HG02571 (cell line): Measurements from ENCODE around the gene OTOP1.
"Not testable (repeated sequence)": the region's sequence is repeated elsewhere in the genome, so short reads cannot be mapped to it uniquely, and the experiment has no call there.

ENCODE experiments used
- ATAC-seq: cut with Tn5 transposase; IDR thresholded peaks from one replicate; pipeline ENCODE4 v1.9.1; 2021; ENCODE audit warnings: mild to moderate bottlenecking, moderate library complexity; ENCODE audit not compliant: unreplicated experiment

Gene OTOP1

DNA sequence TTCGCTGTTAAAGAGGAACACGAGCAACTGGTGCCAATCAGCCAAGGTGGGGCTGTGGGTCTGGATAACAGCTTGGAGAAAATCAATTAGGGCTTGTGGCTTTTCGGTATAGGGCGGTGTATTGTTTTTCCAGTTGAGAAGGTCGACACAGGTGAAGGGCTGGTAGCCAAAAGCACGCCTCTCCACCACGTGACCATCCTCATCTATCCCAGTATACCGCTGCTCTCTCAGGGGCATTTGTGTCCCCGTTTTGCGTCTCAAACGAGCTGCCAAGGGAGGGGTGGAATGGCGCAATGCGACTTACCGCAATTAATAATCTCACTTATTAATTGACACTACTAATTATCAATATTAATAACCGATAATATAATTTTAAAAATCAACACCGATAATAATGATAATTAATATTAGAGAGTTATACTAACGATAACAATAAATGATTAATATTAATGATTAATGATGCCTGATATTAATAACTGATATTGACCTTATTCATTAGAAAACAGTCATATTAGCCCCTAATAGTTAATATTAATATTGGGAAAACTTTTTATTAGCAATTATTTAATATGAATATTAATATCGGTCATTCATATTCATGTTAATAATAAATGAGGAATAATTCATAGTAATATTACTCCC, 62.1 kb downstream of the OTOP1 start:
- not testable (repeated sequence) for ATAC-seq

- ATAC-seq, result not testable (repeated sequence)
Observed at GRCh38 chr4:4162186-4162585, 64.5 kb downstream of the OTOP1 start.

- ATAC-seq, result not testable (repeated sequence)
Observed at GRCh38 chr4:4160956-4161665, 65.6 kb downstream of the OTOP1 start.

- ATAC-seq, result not testable (repeated sequence)
Observed at GRCh38 chr4:4145622-4146021, 81.1 kb downstream of the OTOP1 start.

DNA sequence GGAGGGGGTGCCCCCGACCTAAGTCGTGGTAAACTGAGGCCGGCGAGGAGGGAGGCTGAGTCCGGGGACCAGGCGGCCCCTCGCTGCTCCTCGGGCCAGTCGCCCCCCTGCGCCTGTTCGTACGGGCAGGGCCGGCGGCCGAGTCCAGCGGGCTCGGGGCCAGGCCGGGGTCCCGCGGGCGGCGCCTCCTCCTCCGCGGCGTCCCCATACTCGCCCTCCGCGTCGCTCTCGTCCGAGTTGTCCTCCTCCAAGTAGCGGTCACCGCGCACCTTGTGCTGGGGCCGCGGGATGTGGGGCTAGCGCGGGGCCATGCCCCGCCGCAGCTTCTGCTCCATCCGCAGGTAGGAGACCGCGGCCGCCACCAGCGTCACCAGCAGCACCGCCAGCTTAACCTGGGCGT, 83.4 kb downstream of the OTOP1 start:
- not testable (repeated sequence) for ATAC-seq

- not testable (repeated sequence) for ATAC-seq
Observed at GRCh38 chr4:4142679-4143078, 84.0 kb downstream of the OTOP1 start.

DNA sequence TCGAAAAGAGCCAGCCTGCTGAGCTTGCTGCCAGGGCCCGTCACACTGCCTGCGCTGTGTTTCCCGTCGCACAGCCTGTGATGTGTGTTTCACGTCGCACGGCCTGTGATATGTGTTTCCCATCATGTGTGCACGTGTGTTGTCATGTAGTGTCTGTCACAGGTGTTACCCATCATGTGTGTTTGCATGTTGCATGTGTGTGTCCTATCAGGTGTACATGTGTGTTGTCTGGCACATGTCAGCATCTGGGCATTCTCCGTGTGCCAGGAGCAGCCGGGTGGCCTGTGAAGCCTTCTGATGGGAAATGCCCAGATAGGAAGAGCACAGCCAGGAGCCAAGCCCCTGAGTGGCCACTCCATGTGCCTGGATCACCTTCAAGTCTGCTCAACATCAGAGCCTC, 85.5 kb downstream of the OTOP1 start:
- not testable (repeated sequence) for ATAC-seq
